Tibial artery (tissue), 4 donors: ENCODE data around the gene TRPM2.

Experiments used
- DNase-seq, 2 donors: peaks; one replicate each; pipeline ENCODE4 v3.0.0-alpha.2; 2019
- H3K27ac ChIP-seq, 2 donors: fragments of 200-600 bp; sonication (generic) in 1 of 2; 1 replicate in 1 of 2; 2 replicates in 1 of 2; pipeline ENCODE4 v1.5.1; 2018 to 2019; ENCODE audit warnings: mild to moderate bottlenecking in 1 of 2
- H3K27me3 ChIP-seq, 2 donors: fragments of 200-600 bp; sonication (generic) in 1 of 2; one replicate each; pipeline versions ENCODE4 v1.5.1 to v1.6.0; 2016 to 2019
- H3K36me3 ChIP-seq, 3 donors: fragments of 200-600 bp; sonication (generic) in 2 of 3; one replicate each; pipeline ENCODE4 v1.5.1; 2016 to 2019; ENCODE audit warnings: mild to moderate bottlenecking in 2 of 3
- H3K4me1 ChIP-seq, 4 donors: fragments of 200-600 bp; sonication (generic) in 2 of 4; 1 replicate in 3 of 4; 2 replicates in 1 of 4; pipeline ENCODE4 v1.5.1; 2016 to 2019
- H3K4me3 ChIP-seq, 2 donors: fragments of 200-600 bp; sonication (generic) in 1 of 2; 1 replicate in 1 of 2; 2 replicates in 1 of 2; pipeline ENCODE4 v1.5.1; 2018 to 2019; ENCODE audit warnings: mild to moderate bottlenecking in 2 of 2
- H3K9me3 ChIP-seq, 3 donors: fragments of 200-600 bp; sonication (generic) in 1 of 3; one replicate each; pipeline ENCODE4 v1.5.1; 2016 to 2019
- CTCF ChIP-seq, 2 experiments: fragments of 200-600 bp in 1 of 2; fragments of 450-650 bp in 1 of 2; IDR thresholded peaks; one replicate each; pipeline ENCODE4 v1.5.1; 2017 to 2019; ENCODE audit warnings: antibody characterized with exemption in 2 of 2, mild to moderate bottlenecking in 1 of 2, moderate library complexity in 1 of 2
- intact Hi-C: fragments of 100-400 bp; cut with DNase I; formaldehyde crosslinking; loops from one replicate; pipeline ENCODE4 v1.15.0; 2023; ENCODE audit warnings: low total_unique reads

The TRPM2 gene

GRCh38 chr21:44397431-44398031, 44.1 kb downstream of the TRPM2 start:
- no peak for TF ChIP-seq CTCF (IDR thresholded peaks at IDR 0.05)
- Histone ChIP-seq H3K4me3 (no peak overlapping the region), H3K27me3 (peaks cover 0 to 30% of the 10 kb centered on the region in 2 donors)

DNA sequence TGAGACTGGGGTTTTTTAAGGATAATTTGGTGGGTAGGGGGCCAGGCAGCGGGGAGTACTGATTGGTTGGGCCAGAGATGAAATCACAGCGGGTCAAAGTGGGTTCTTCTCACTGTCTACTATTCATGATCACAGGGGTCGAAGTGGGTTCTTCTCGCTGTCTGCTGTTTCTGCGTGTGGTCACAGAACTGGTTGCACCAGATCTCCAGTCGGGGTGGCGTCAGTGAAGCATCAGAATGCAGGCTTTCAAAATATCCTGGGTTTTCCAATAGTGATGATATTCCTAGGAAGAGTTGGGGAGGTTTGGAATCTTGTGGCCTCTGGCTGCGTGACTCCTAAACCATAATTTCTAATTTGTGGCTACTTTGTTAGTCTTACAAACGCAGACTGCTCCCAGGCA, 45.1 kb downstream of the TRPM2 start:
- H3K4me1 ChIP-seq: no peaks in the 10 kb centered on the region
- intact Hi-C loops: no loop called here
- no peak overlapping the region for H3K4me3 ChIP-seq

More at GRCh38 chr21:44397431-44398031, 44.1 kb downstream of the TRPM2 start:
- no peak overlapping the region for H3K27ac ChIP-seq
- intact Hi-C loops: no loop called here
- H3K4me1 ChIP-seq: no peaks in the 10 kb centered on the region
- no peaks in the 10 kb centered on the region for H3K36me3 ChIP-seq
- H3K9me3 ChIP-seq: peaks cover 0 to 10% (median 6%) of the 10 kb centered on the region in 3 donors
- DNase-seq: no peak

DNA sequence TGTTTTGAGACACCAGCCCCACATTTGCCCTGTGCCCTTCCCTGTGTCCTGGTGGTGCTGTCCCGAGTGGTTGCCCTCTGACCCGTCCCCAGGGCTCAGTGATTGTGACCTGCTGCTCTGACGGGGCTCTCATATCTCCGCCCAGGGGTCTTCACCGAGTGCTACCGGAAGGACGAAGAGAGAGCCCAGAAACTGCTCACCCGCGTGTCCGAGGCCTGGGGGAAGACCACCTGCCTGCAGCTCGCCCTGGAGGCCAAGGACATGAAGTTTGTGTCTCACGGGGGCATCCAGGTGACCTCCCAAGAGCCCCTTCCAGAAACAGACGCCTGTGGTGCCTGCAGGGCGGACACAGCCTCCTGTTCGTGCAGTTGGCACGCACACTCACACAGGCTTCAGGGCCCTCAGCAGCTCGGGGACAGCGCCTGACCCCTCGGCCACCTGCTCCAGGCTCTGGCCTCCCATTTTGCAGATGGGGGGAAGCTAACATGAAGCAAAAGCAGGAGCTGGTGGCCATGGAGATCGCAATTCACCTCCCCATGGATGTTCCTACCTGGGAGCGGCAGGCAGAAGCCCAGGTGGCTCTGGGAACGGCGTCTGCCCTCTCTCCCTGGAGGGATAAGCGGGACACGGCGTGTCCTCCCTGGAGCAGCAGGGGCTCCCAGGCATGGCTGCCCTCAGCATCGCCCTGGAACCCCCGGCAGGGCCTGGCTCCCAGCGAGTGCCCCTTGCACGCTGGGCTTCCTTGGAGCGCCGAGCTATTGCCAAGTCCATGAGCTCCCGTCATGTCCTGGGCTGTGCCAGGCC, 45.9 kb downstream of the TRPM2 start:
- intact Hi-C loops: no loop called here
- peaks cover 0 to 23% of the 10 kb centered on the region in 2 donors for H3K27me3 ChIP-seq
- H3K4me3 ChIP-seq: no peak overlapping the region
- H3K27ac ChIP-seq: no peak overlapping the region
- no peaks in the 10 kb centered on the region for H3K4me1 ChIP-seq
- no peak for DNase-seq
- H3K36me3 ChIP-seq: no peaks in the 10 kb centered on the region
- H3K9me3 ChIP-seq: no peaks in the 10 kb centered on the region
- TF ChIP-seq CTCF (IDR thresholded peaks at IDR 0.05): no peak

More for the DNA sequence above, 45.1 kb downstream of the TRPM2 start:
- peaks cover 0 to 26% of the 10 kb centered on the region in 2 donors for H3K27me3 ChIP-seq
- no peaks in the 10 kb centered on the region for H3K36me3 ChIP-seq
- peaks cover 0 to 6% (median 4%) of the 10 kb centered on the region in 3 donors for H3K9me3 ChIP-seq
- TF ChIP-seq CTCF (IDR thresholded peaks at IDR 0.05): no peak
- no peak for DNase-seq
- H3K27ac ChIP-seq: no peak overlapping the region

DNA sequence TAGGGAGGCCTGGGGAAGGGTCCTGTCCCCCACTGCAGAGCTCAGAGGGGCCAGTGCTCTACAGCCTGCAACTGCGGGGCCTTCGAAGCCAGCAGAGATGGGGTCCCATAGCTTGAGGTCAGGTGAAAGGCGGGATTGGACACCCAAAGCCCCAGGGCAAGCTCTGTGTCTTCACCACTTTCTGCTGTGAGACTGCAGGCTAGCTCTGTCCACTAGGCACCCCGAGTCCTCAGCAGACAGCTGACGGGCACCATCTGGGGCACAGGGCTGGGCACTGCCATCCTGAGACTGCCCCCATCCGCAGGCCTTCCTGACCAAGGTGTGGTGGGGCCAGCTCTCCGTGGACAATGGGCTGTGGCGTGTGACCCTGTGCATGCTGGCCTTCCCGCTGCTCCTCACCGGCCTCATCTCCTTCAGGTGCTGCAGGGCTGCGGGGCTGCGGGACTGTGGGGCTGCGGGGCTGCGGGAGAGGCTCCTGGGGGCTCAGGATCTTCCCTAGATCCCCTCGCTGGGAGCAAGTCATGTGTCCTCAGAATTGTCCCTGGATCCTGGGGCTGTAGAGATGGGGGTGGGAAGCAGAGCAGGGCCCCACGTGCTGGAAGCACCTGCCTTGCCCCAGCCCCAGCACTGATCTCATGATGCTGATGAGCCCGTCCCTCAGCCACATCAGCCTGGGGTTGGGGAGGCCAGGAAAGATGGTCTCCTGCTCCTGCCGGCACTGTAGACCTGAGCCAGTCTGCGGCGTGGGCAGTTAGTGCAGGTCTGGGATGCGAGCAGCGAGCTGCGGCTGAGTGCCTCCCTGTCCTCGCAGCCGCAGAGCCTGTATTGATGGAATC, 46.8 kb downstream of the TRPM2 start:
- H3K4me3 ChIP-seq: no peak overlapping the region
- no peak overlapping the region for H3K27ac ChIP-seq
- no peak for DNase-seq
- no peaks in the 10 kb centered on the region for H3K4me1 ChIP-seq
- no peaks in the 10 kb centered on the region for H3K36me3 ChIP-seq
- no peaks in the 10 kb centered on the region for H3K9me3 ChIP-seq
- H3K27me3 ChIP-seq: peaks cover 0 to 15% of the 10 kb centered on the region in 2 donors
- TF ChIP-seq CTCF (IDR thresholded peaks at IDR 0.05): no peak
- intact Hi-C loops: no loop called here

DNA sequence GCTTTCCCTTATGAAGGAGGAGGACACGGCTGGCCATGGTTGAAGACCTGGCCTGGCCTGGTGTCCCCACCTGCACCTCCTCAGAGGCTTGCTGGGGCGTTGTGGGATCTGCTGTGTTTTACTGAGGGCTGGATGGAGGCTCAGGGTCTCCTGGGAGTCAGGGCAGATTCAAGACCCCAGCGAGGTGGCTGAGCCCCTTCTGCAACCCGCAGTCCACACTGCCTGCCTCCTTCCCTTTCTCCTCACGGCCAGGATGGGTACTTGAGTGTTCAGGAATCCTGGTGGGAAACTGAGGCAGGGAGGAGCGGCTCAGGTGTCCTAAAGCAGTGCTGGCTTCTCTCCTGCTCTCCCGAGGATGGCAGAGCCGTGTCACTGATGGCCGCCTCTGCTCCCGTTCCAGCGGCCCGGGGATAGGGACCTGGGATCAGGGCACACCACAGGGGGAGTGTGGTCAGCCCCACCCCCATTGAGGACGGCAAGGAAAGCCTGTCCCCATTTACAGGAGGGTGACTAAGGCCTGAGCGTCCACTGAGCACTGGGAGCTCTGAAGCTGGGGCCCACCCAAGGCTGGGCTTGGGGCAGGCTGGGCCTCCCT, 47.5 kb downstream of the TRPM2 start:
- TF ChIP-seq CTCF (IDR thresholded peaks at IDR 0.05): no peak
- Histone ChIP-seq H3K4me3 (no peak overlapping the region), H3K36me3 (no peaks in the 10 kb centered on the region), H3K27ac (no peak overlapping the region), H3K4me1 (no peaks in the 10 kb centered on the region), H3K9me3 (no peaks in the 10 kb centered on the region), H3K27me3 (peaks cover 0 to 12% of the 10 kb centered on the region in 2 donors)
- intact Hi-C loops: no loop called here
- DNase-seq: no peak
